Measurements from ENCODE around the gene KIAA0825. TPM values are rescaled to one million over a fixed set of nuclear protein-coding genes. Genes with fewer than 3 reads are reported as not detected.
A peak's percentile ranks its signal among the peaks of the same experiment; 100 is the strongest.

The KIAA0825 gene
- polyA plus RNA-seq, 1 donor = 5.2 TPM

GRCh38 chr5:94516148-94516547 is 102.3 kb downstream of the KIAA0825 start:
- DNase-seq = no peak

- no peak for DNase-seq
Observed at GRCh38 chr5:94508461-94509148, 109.8 kb downstream of the KIAA0825 start.

- no peak for DNase-seq
Observed at GRCh38 chr5:94505327-94506068, 112.9 kb downstream of the KIAA0825 start.

GRCh38 chr5:94503677-94504076 is 114.7 kb downstream of the KIAA0825 start:
- DNase-seq = no peak

- DNase-seq = no peak
Observed at GRCh38 chr5:94501365-94501764, 117.0 kb downstream of the KIAA0825 start.

GRCh38 chr5:94499806-94500205 is 118.6 kb downstream of the KIAA0825 start:
- DNase-seq = no peak

- no peak for DNase-seq
Observed at GRCh38 chr5:94498199-94498598, 120.2 kb downstream of the KIAA0825 start.

GRCh38 chr5:94485067-94485466 is 133.3 kb downstream of the KIAA0825 start:
- DNase-seq = no peak

- no peak for DNase-seq
Observed at GRCh38 chr5:94481059-94481458, 137.3 kb downstream of the KIAA0825 start.

- no peak for DNase-seq
Observed at GRCh38 chr5:94480486-94480885, 137.9 kb downstream of the KIAA0825 start.

- no peak for DNase-seq
Observed at GRCh38 chr5:94473936-94474335, 144.5 kb downstream of the KIAA0825 start.

GRCh38 chr5:94471521-94471920 is 146.9 kb downstream of the KIAA0825 start:
- no peak for DNase-seq

- DNase-seq = no peak
Observed at GRCh38 chr5:94470802-94471201, 147.6 kb downstream of the KIAA0825 start.

- DNase-seq = peak; percentile 28
Observed at GRCh38 chr5:94469894-94470329, 148.5 kb downstream of the KIAA0825 start.

GRCh38 chr5:94467954-94468930 is 150.2 kb downstream of the KIAA0825 start:
- DNase-seq = no peak

GRCh38 chr5:94467346-94467953 is 151.0 kb downstream of the KIAA0825 start:
- DNase-seq = no peak

GRCh38 chr5:94463739-94464138 is 154.7 kb downstream of the KIAA0825 start:
- no peak for DNase-seq

- no peak for DNase-seq
Observed at GRCh38 chr5:94461131-94461530, 157.3 kb downstream of the KIAA0825 start.

GRCh38 chr5:94459915-94460314 is 158.5 kb downstream of the KIAA0825 start:
- DNase-seq = no peak

GRCh38 chr5:94457788-94458187 is 160.6 kb downstream of the KIAA0825 start:
- no peak for DNase-seq

GRCh38 chr5:94445726-94446125 is 172.7 kb downstream of the KIAA0825 start:
- no peak for DNase-seq

- DNase-seq = no peak
Observed at GRCh38 chr5:94442991-94443390, 175.4 kb downstream of the KIAA0825 start.

Measured in left kidney (tissue), 2 donors.